A673 (cell line): ENCODE measurements around the gene TMEM109. TPM values are rescaled to one million over a fixed set of nuclear protein-coding genes. Genes with fewer than 3 reads are reported as not detected.

Experiments used
- BruUV-seq: library from RNA; stranded (reverse); fragments of 400-500 nt; replicated peaks from 2 replicates; lab custom pipeline; 2021; lab: Mats Ljungman, UMichigan
- CTCF ChIA-PET: fragments of 300-600 bp; sonication (Branson Sonifier 250); formaldehyde crosslinking; loops from one replicate; lab custom pipeline; 2022; ENCODE audit warnings: antibody characterized with exemption; lab: Charles Lee
- POLR2A ChIA-PET: fragments of 300-600 bp; sonication (Branson Sonifier 250); formaldehyde crosslinking; loops from one replicate; lab custom pipeline; 2022; ENCODE audit warnings: antibody characterized with exemption; ENCODE audit not compliant: low non-redundant PET; lab: Charles Lee
- DNase-seq: peaks from one replicate; pipeline ENCODE4 v3.0.0-alpha.2; 2015; ENCODE audit warnings: low spot score
- H3K27ac ChIP-seq: fragments of 200-600 bp; sonication (generic); 2 replicates; pipeline ENCODE4 v1.5.1; 2016; ENCODE audit warnings: mixed run types, low read depth, mild to moderate bottlenecking, mixed read lengths, antibody characterized with exemption, low read length; ENCODE audit not compliant: poor library complexity, severe bottlenecking
- H3K27me3 ChIP-seq: fragments of 200-600 bp; sonication (generic); replicated peaks from 2 replicates; pipeline ENCODE4 v1.6.1; 2017; ENCODE audit warnings: mixed run types, low read depth, mild to moderate bottlenecking, mixed read lengths, antibody characterized with exemption, low read length; ENCODE audit not compliant: insufficient read depth, poor library complexity
- H3K36me3 ChIP-seq: fragments of 200-600 bp; sonication (generic); 2 replicates; pipeline ENCODE4 v1.6.1; 2016; ENCODE audit warnings: mixed run types, mild to moderate bottlenecking, mixed read lengths, antibody characterized with exemption, low read length; ENCODE audit not compliant: insufficient read depth, poor library complexity, severe bottlenecking
- H3K4me1 ChIP-seq: fragments of 200-600 bp; sonication (generic); 2 replicates; pipeline ENCODE4 v1.6.1; 2017; ENCODE audit warnings: mixed run types, mild to moderate bottlenecking, mixed read lengths, antibody characterized with exemption, low read length; ENCODE audit not compliant: insufficient read depth, poor library complexity, severe bottlenecking
- H3K4me3 ChIP-seq: fragments of 200-600 bp; sonication (generic); 2 replicates; pipeline ENCODE4 v1.5.1; 2016; ENCODE audit warnings: low read depth, mixed run types, mild to moderate bottlenecking, mixed read lengths, low read length; ENCODE audit not compliant: poor library complexity, severe bottlenecking
- H3K9me3 ChIP-seq: fragments of 200-600 bp; sonication (generic); 2 replicates; pipeline ENCODE4 v1.6.1; 2016; ENCODE audit warnings: mixed run types, low read depth, mild to moderate bottlenecking, mixed read lengths, antibody characterized with exemption, low read length; ENCODE audit not compliant: poor library complexity, severe bottlenecking
- CTCF ChIP-seq: fragments of 300-800, 200-600 bp; sonication (generic); conservative IDR thresholded peaks from 2 replicates; pipeline ENCODE4 v1.5.1; 2017; ENCODE audit warnings: low read depth, mild to moderate bottlenecking, antibody characterized with exemption, low read length, moderate library complexity, mixed read lengths
- EZH2 ChIP-seq: fragments of 200-600 bp; sonication (generic); IDR thresholded peaks from 2 replicates; pipeline ENCODE4 v1.6.1; 2017; ENCODE audit warnings: borderline replicate concordance, low read depth, mild to moderate bottlenecking, mixed read lengths, antibody characterized with exemption, low read length; ENCODE audit not compliant: poor library complexity, severe bottlenecking
- intact Hi-C: fragments of 100-400 bp; cut with micrococcal nuclease; formaldehyde crosslinking; loops from one replicate; pipeline ENCODE4 v1.10.0; 2022; ENCODE audit not compliant: unreplicated experiment
- total RNA-seq: library from RNA; stranded (reverse); gene quantifications from 2 replicates; pipeline ENCODE4 v1.2.3, GENCODE V29; 2021

TMEM109 gene
- total RNA-seq, 1 experiment from 2014 or later, result 169 TPM

- CTCF ChIA-PET, result no interaction called here
- POLR2A ChIA-PET, result interaction anchor here (0.6 kb wide), 1 partner anchor 13 kb away, joined by 3 read pairs; no protein-coding TSS in a partner anchor
- no peaks in the 10 kb centered on the region for H3K4me1 ChIP-seq
- no peak for DNase-seq
- intact Hi-C loops, result no loop called here
- no peaks in the 10 kb centered on the region for H3K9me3 ChIP-seq
- peaks cover 11% of the 10 kb centered on the region for H3K36me3 ChIP-seq
- no peaks in the 10 kb centered on the region for H3K27me3 ChIP-seq
- TF ChIP-seq EZH2 (no peak), CTCF (no peak)
- no peak overlapping the region for H3K4me3 ChIP-seq
- H3K27ac ChIP-seq, result no peak overlapping the region
- TSS peak; percentile 21 for BruUV-seq
Observed at GRCh38 chr11:60936467-60937143, 22.6 kb downstream of the TMEM109 start.

- ChIA-PET CTCF (no interaction called here), POLR2A (interaction anchor here (0.6 kb wide), 1 partner anchor 13 kb away, joined by 3 read pairs; no protein-coding TSS in a partner anchor)
- no peak for DNase-seq
- peaks cover 6% of the 10 kb centered on the region for H3K36me3 ChIP-seq
- no peak overlapping the region for H3K27ac ChIP-seq
- no peaks in the 10 kb centered on the region for H3K4me1 ChIP-seq
- BruUV-seq, result no TSS peak
- TF ChIP-seq CTCF (no peak), EZH2 (no peak)
- H3K4me3 ChIP-seq, result no peak overlapping the region
- intact Hi-C loops, result no loop called here
- no peaks in the 10 kb centered on the region for H3K9me3 ChIP-seq
- no peaks in the 10 kb centered on the region for H3K27me3 ChIP-seq
Observed at GRCh38 chr11:60937144-60937527, 23.2 kb downstream of the TMEM109 start.

- no TSS peak for BruUV-seq
- Histone ChIP-seq H3K4me3 (no peak overlapping the region), H3K4me1 (no peaks in the 10 kb centered on the region), H3K27me3 (no peaks in the 10 kb centered on the region), H3K27ac (no peak overlapping the region), H3K9me3 (no peaks in the 10 kb centered on the region), H3K36me3 (peaks cover under 1% of the 10 kb centered on the region)
- ChIA-PET POLR2A (no interaction called here), CTCF (no interaction called here)
- no peak for TF ChIP-seq EZH2
- TF ChIP-seq CTCF, result no peak
- DNase-seq, result no peak
- intact Hi-C loops, result no loop called here
Observed at GRCh38 chr11:60937811-60938210, 23.9 kb downstream of the TMEM109 start.
